ENCODE data around the gene EPS8.

- TF ChIP-seq CTCF (conservative IDR thresholded peaks at IDR 0.05; ENCODE audit: low read length): no peak
- TF ChIP-seq EZH2phosphoT487 (IDR thresholded peaks at IDR 0.05; ENCODE audit: borderline replicate concordance, low read depth, low read length): no peak
These were observed 5.6 kb upstream of the EPS8 start for GRCh38 chr12:15794836-15795235.

All from OCI-LY7 (cell line).